ENCODE data around the gene FBXW10.
"Not testable (repeated sequence)": the region's sequence is repeated elsewhere in the genome, so short reads cannot be mapped to it uniquely, and the experiment has no call there.

Gene FBXW10

GRCh38 chr17:18753829-18754409 lies 10.1 kb downstream of the FBXW10 start:
- DNase-seq (ENCODE audit: low spot score) = not testable (repeated sequence)

DNA sequence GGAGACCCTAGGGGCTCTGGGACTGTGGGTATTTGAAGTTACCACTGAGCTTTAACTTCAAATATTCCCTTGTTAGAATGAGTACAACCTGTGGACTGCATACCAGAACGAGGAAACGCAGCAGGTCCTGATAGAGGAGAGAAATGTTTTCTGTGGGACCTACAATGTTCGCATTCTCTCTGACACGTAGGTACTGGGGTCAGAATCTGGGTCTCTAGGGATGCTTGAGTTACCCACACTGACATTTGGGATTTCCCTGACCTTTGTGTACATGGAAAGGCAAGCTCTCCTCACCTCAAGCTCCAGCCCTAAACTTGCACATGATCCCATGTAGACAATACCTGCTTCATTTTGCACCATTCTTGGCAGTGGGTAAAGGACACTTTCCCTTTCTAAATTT lies 12.1 kb downstream of the FBXW10 start:
- not testable (repeated sequence) for DNase-seq (ENCODE audit: low spot score)

- DNase-seq (ENCODE audit: low spot score) = not testable (repeated sequence)
Measured at GRCh38 chr17:18757368-18758044, 13.7 kb downstream of the FBXW10 start.

DNA sequence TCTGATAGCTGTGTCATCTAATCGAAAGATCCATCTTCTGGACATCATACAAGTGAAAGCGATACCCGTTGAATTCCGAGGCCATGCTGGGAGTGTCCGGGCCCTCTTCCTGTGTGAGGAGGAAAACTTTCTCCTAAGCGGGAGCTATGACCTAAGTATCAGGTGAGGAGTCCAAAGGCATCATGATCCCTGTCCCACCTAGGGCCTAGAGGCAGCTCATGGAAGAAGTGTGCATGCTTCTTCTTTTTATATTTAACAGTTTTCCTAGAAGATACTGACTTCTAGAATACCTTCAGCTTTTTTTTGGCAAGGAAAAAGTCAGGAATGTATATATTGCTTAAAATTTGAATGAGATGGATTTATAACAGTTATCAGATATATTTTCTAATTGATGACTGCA lies 14.5 kb downstream of the FBXW10 start:
- not testable (repeated sequence) for DNase-seq (ENCODE audit: low spot score)

DNA sequence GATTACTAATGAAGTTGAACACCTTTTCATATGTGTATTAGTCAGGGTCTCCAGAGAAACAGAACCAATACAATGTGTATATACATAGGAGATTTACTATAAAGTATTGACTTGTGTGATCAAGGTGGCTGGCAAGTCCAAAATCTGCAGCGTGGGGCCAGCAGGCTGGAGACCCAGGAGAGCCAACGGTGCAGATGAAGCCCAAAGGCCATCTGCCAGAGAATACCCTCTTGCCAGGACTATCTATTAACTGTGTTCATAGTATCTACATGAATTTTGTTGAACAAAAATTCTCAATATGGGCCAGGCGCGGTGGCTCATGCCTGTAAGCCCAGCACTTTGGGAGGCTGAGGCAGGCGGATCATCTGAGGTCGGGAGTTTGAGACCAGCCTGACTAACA lies 16.4 kb downstream of the FBXW10 start:
- DNase-seq (ENCODE audit: low spot score) = not testable (repeated sequence)

- DNase-seq (ENCODE audit: low spot score) = not testable (repeated sequence)
Measured at GRCh38 chr17:18770572-18770971, 26.7 kb downstream of the FBXW10 start.

DNA sequence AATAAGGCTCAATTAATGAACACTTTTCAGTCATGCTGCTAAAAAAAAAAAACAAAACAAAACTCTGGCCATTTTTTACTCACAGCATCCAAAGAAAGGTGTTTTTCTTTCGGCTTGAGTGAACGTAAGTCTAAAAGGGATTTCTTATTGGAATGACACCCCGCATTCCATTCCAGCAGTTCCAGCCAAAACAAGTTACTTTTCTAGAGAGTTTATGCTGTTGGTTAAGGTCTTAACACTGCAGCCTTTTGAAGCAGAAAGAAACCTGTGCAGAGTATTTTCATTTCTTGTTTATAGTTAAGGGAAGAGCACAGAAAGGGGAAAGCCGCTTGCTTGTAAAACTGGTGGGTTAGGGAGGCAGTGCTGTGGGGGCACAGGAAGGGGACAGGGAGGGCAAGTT lies 27.2 kb downstream of the FBXW10 start:
- not testable (repeated sequence) for DNase-seq (ENCODE audit: low spot score)

- DNase-seq (ENCODE audit: low spot score) = no peak
Measured at GRCh38 chr17:18772471-18772870, 28.6 kb downstream of the FBXW10 start.

DNA sequence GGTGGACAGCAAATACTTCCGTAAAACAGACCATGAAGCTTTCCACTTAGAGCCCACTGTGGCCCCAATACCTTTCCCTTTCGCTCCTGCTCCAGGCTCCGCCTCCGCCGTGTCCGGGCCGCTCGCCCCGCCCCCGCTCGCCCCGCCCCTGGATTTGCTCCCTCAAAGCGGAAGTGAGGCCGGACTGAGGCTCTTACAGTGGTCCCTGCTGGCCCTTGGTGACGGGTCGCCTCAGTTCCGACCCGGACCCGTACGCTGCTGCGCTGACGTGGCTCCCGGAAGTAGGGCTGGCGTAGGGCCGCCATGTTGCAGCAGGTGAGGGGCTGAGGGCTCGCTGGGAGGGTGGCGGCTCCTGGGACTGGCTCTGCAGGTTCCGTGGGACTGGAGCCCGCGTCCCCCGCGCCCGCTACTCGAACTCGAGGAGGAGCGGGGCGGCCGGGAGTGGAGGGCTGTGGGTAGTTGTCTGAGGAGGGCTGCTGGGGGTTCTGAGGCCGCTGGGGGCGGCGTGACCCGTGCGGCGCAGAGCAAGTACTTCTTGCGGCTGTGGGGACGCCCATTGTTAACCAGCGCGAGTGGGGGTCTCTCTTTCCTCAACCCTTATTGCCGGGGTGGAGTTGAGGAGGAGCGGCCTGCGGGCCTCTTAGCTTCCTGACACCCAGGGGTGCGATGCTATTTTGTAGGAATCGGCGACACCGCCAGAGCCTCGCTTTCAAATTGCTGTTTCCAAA lies 37.3 kb downstream of the FBXW10 start, which contains the start of gene TVP23B:
Gene TVP23B (plus strand): TSS at position 193 of the 728 bp plus-strand sequence. CDS start 111 bp downstream, at position 304.
- peak; percentile 78 for DNase-seq (ENCODE audit: low spot score)

DNA sequence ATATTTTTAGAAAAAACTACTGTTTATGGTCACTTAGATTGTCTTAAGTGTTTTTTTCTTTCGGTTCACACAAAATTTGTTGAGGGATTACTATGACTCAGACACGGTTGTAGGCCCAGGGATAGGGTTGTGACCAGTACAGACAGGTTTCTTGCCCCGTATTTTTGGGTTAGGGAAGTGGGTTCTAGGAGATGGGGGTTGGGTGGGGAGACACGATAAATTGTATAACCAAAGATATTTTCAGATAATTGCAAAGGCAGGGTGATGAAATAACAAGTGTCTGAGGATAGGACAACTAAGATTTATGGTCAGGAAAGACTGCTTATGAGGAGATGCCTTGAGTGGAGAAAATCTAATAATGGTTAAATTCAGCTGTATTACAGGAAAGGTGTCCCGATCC lies 38.0 kb downstream of the FBXW10 start:
- DNase-seq (ENCODE audit: low spot score) = not testable (repeated sequence)

DNA sequence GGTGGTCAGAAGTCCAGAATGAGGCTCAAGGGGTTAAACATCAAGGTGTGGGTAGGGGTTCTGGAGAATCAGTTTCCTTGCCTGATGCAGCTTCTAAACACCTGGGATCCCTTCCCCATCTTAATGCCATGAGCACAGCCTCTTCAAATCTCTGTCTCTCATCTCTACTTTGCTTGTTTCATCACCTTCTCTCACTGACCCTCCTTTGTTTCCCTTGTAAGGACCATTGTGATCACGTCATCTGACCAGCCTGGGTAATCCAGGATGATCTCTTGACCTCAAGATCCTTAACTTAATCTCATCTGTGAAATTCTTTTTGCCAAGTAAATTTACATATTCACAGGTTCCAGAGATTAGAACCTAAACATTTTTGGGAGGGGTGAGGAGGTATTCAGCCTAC lies 42.1 kb downstream of the FBXW10 start:
- DNase-seq (ENCODE audit: low spot score) = not testable (repeated sequence)

DNA sequence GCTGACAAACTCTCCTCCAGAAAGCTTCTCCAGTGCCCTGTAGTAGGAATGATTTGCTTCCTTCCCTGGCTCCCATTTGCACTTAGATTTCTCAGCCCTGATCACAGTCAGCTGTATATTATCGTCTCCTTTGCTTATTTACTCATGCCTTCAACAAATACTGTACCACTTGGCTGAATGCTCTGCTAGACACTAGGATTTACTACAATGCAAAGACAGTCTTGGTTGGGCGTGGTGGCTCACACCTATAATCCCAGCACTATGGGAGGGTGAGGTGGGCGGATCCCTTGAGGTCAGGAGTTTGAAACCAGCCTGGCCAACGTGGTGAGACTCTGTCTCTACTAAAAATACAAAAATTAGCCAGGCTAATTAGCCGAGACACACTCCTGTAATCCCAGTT lies 43.0 kb downstream of the FBXW10 start:
- DNase-seq (ENCODE audit: low spot score) = not testable (repeated sequence)

DNA sequence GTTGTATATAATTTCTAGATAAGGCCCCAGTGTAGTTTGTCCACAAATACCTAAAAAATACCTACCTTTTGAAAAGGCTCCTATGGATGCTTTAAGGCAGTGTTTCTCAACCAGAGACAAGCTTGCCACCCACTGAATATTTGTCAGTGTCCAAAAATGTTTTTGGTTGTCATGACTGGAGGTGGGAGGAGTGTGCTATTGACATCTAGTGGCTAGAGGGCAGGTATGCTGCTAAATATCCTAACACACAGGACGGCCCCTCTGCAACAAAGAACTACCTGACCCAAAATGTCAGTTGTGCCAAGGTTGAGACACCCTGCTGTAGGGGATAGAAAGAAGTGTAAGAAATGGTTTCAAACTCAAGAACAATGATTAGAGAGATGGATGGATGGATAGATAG lies 47.5 kb downstream of the FBXW10 start:
- not testable (repeated sequence) for DNase-seq (ENCODE audit: low spot score)

GRCh38 chr17:18794841-18795240 lies 51.0 kb downstream of the FBXW10 start:
- DNase-seq (ENCODE audit: low spot score) = not testable (repeated sequence)

DNA sequence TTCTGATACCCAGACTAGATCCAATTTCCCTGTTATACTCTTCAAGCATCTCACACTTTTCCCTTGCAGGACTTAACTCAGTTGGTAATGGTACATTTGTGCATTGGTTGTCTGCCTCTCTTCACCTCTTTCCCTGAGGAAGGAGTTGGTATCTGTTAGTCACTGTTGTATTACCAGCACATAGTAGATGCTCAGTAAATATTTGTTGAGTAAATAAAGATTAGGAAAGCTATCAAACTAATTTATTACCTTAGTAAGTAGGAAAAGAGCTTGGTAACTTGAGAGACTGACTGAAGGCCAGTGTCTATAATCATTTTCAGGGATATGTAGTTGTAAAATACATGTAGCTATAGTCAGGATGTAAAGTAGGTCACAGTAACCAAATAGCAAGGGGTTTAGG lies 53.0 kb downstream of the FBXW10 start:
- not testable (repeated sequence) for DNase-seq (ENCODE audit: low spot score)

- not testable (repeated sequence) for DNase-seq (ENCODE audit: low spot score)
Measured at GRCh38 chr17:18803458-18804245, 59.8 kb downstream of the FBXW10 start.

- DNase-seq (ENCODE audit: low spot score) = not testable (repeated sequence)
Measured at GRCh38 chr17:18815924-18816323, 72.1 kb downstream of the FBXW10 start.

DNA sequence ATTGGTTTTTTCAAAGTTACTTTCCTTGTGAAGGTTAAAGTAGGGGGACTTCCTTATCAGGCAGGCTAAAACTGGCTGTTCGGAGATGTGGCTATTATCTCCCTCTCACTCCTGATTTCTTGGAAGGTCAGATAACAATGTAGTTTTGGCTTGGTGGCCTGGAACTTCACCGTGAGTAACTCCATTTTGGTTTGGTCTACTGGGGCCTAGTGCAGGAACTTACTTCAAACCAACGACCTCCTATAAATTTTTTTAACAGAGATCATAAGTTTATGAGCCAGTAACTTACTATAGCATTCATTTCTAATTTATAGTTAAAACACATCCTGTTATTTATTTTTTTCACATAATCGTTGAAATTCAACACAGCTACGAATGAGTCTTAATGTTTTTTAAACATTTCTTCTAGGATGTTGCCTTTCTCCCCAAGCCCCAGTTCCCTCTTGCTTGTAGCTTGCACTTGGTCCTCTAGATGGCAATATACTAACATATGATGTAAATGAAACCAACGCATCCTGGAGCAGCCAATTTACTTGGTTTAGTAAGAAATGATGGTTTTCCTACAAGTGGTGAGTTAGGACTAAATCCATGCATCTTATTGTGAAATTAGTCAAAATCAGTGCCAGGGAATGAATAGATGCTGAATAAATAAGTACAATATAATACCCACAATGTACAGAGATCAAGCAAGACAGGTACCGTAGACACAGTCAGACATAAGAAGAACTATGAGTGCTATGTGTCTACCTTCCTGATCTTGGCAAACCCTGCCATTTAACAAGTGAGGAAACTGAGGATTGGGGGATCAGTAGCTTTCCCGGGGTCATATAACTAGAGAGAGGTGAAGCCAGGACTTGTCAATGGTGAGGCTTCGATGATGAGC lies 72.9 kb downstream of the FBXW10 start:
- DNase-seq (ENCODE audit: low spot score) = not testable (repeated sequence)

GRCh38 chr17:18821430-18821829 lies 77.6 kb downstream of the FBXW10 start:
- DNase-seq (ENCODE audit: low spot score) = not testable (repeated sequence)

GRCh38 chr17:18827613-18828012 lies 83.8 kb downstream of the FBXW10 start:
- DNase-seq (ENCODE audit: low spot score) = not testable (repeated sequence)

All from germinal center (tissue), 1 donor.